Endothelial cell of umbilical vein (primary cell): ENCODE results near the gene TTLL11. TPM values are rescaled to one million over a fixed set of nuclear protein-coding genes. Genes with fewer than 3 reads are reported as not detected.

Experiments used
- BruUV-seq: library from RNA; stranded (reverse); fragments of 400-500 nt; replicated peaks from 2 replicates; lab custom pipeline; 2021; lab: Mats Ljungman, UMichigan
- CTCF ChIA-PET: fragments of 300-600, 350-600 bp; sonication (Branson Sonifier 250); formaldehyde crosslinking; loops from one replicate; lab custom pipeline; 2021; ENCODE audit warnings: antibody characterized with exemption, inconsistent platforms; lab: Charles Lee
- POLR2A ChIA-PET: fragments of 300-600, 350-600 bp; sonication (Branson Sonifier 250); formaldehyde crosslinking; loops from one replicate; lab custom pipeline; 2021; ENCODE audit warnings: antibody characterized with exemption, inconsistent platforms; lab: Charles Lee
- DNase-seq: peaks from one replicate; pipeline ENCODE4 v3.0.0-alpha.2; 2011; ENCODE audit warnings: low read depth, low spot score
- FAIRE-seq: peaks from 2 replicates; lab custom pipeline; 2011; peaks lifted over from hg19 to GRCh38; lab: Jason Lieb, UNC
- H2AFZ ChIP-seq: 2 replicates; pipeline ENCODE4 v1.6.0; 2012; ENCODE audit warnings: low read depth, low read length, control low read depth, inconsistent platforms
- H3K27ac ChIP-seq: 2 replicates; pipeline ENCODE4 v1.5.1; 2011; ENCODE audit warnings: low read depth, mild to moderate bottlenecking, control low read depth, low read length, moderate library complexity; ENCODE audit not compliant: insufficient read depth
- H3K27me3 ChIP-seq, 2 experiments: 2 replicates each; pipeline versions ENCODE4 v1.6.0 to v1.6.1; 2011; ENCODE audit warnings: low read length in 2 of 2, mixed read lengths in 1 of 2; ENCODE audit not compliant: control insufficient read depth in 2 of 2, insufficient read depth in 2 of 2
- H3K36me3 ChIP-seq, 2 experiments: 2 replicates in 1 of 2; 3 replicates in 1 of 2; pipeline ENCODE4 v1.5.1; 2011; ENCODE audit warnings: low read length in 2 of 2, mild to moderate bottlenecking in 1 of 2, moderate library complexity in 1 of 2; ENCODE audit not compliant: control insufficient read depth in 2 of 2, insufficient read depth in 2 of 2; ENCODE audit errors: extremely low read depth in 1 of 2
- H3K4me1 ChIP-seq: 3 replicates; pipeline ENCODE4 v1.5.1; 2011; ENCODE audit warnings: mild to moderate bottlenecking, low read length; ENCODE audit not compliant: control insufficient read depth, insufficient read depth; ENCODE audit errors: extremely low read depth
- H3K4me2 ChIP-seq: 2 replicates; pipeline ENCODE4 v1.6.1; 2011; ENCODE audit warnings: low read length, control low read depth, mixed read lengths; ENCODE audit not compliant: insufficient read depth
- H3K4me3 ChIP-seq, 3 experiments: fragments of 200-600 bp in 1 of 3; sonication (generic), shearing (Covaris generic) in 1 of 3; replicated peaks in 1 of 3; 2 replicates each; pipeline ENCODE4 v1.5.1; 2011 to 2016; ENCODE audit warnings: control low read depth in 3 of 3, low read length in 3 of 3, mild to moderate bottlenecking in 2 of 3, inconsistent platforms in 1 of 3, low read depth in 1 of 3, moderate library complexity in 1 of 3; ENCODE audit not compliant: insufficient read depth in 1 of 3
- H3K79me2 ChIP-seq: 2 replicates; pipeline ENCODE4 v1.6.0; 2012; ENCODE audit warnings: low read length, inconsistent platforms; ENCODE audit not compliant: control insufficient read depth, insufficient read depth
- H3K9ac ChIP-seq: replicated peaks from 2 replicates; pipeline ENCODE3; 2011; ENCODE audit warnings: low read length, control low read depth; ENCODE audit not compliant: insufficient read depth; ENCODE audit errors: extremely low read depth
- H3K9me1 ChIP-seq: replicated peaks from 3 replicates; pipeline ENCODE4 v1.6.0; 2011; ENCODE audit warnings: mild to moderate bottlenecking, low read length; ENCODE audit not compliant: control insufficient read depth, insufficient read depth; ENCODE audit errors: extremely low read depth
- H3K9me3 ChIP-seq: replicated peaks from 2 replicates; pipeline ENCODE4 v1.5.1; 2012; ENCODE audit warnings: low read length, inconsistent platforms; ENCODE audit not compliant: control insufficient read depth, insufficient read depth
- H4K20me1 ChIP-seq: replicated peaks from 2 replicates; pipeline ENCODE3; 2011; ENCODE audit warnings: mild to moderate bottlenecking, low read length; ENCODE audit not compliant: control insufficient read depth, insufficient read depth; ENCODE audit errors: extremely low read depth
- CTCF ChIP-seq, 2 donors: IDR thresholded peaks; 1 replicate in 1 of 2; 2 replicates in 1 of 2; pipeline ENCODE4 v1.5.1; 2011; ENCODE audit warnings: low read length in 2 of 2, mild to moderate bottlenecking in 2 of 2, moderate library complexity in 2 of 2, control low read depth in 1 of 2, inconsistent platforms in 1 of 2, low read depth in 1 of 2; ENCODE audit not compliant: insufficient read depth in 1 of 2; ENCODE audit errors: extremely low read depth in 1 of 2
- EZH2 ChIP-seq: IDR thresholded peaks from 2 replicates; pipeline ENCODE4 v1.6.1; 2012; ENCODE audit warnings: borderline replicate concordance, low read depth, mild to moderate bottlenecking, moderate library complexity, low read length, inconsistent platforms; ENCODE audit not compliant: severe bottlenecking
- GATA2 ChIP-seq: IDR thresholded peaks from 2 replicates; pipeline ENCODE4 v1.7.0; 2011; ENCODE audit warnings: low read depth, mild to moderate bottlenecking, moderate library complexity, mixed read lengths, low read length; ENCODE audit not compliant: insufficient read length, insufficient read depth
- POLR2AphosphoS5 ChIP-seq: IDR thresholded peaks from 2 replicates; pipeline ENCODE4 v1.6.1; 2012; ENCODE audit warnings: low read depth, mild to moderate bottlenecking, control low read depth, low read length, moderate library complexity; ENCODE audit not compliant: insufficient read depth
- dilution Hi-C: fragments of 300-500 bp; cut with MboI; formaldehyde crosslinking; loops from one replicate; pipeline ENCODE4 v1.15.0; 2019; ENCODE audit warnings: low sequenced_read_pairs; ENCODE audit not compliant: extremely low pct_ligation_motif_present
- intact Hi-C: fragments of 100-400 bp; cut with micrococcal nuclease; formaldehyde crosslinking; loops from one replicate; pipeline ENCODE4 v1.10.0; 2022
- polyA plus RNA-seq, 4 experiments: library from polyadenylated mRNA; depleted of rRNA in 3 of 4; stranded (reverse) in 3 of 4; unstranded in 1 of 4; fragments of >200 nt; gene quantifications; 2 replicates each; pipeline versions ENCODE4 v1.2.1 to v1.2.3, GENCODE V29; 2011 to 2012; ENCODE audit warnings: missing spikeins in 1 of 4
- total RNA-seq: library from RNA; stranded (reverse); gene quantifications from 2 replicates; pipeline ENCODE4 v1.2.3, GENCODE V29; 2021
- TF ChIP-seq, protein P1 (sequence below): IDR thresholded peaks from 2 replicates; pipeline ENCODE4 v1.6.1; 2011; ENCODE audit not compliant: insufficient read depth, insufficient read length

Gene TTLL11
- total and polyA plus RNA-seq, 2 donors (not counting 3 experiments of a cell fraction or from before 2014, with no cell fraction given): 4.9 to 5.1 TPM

DNA sequence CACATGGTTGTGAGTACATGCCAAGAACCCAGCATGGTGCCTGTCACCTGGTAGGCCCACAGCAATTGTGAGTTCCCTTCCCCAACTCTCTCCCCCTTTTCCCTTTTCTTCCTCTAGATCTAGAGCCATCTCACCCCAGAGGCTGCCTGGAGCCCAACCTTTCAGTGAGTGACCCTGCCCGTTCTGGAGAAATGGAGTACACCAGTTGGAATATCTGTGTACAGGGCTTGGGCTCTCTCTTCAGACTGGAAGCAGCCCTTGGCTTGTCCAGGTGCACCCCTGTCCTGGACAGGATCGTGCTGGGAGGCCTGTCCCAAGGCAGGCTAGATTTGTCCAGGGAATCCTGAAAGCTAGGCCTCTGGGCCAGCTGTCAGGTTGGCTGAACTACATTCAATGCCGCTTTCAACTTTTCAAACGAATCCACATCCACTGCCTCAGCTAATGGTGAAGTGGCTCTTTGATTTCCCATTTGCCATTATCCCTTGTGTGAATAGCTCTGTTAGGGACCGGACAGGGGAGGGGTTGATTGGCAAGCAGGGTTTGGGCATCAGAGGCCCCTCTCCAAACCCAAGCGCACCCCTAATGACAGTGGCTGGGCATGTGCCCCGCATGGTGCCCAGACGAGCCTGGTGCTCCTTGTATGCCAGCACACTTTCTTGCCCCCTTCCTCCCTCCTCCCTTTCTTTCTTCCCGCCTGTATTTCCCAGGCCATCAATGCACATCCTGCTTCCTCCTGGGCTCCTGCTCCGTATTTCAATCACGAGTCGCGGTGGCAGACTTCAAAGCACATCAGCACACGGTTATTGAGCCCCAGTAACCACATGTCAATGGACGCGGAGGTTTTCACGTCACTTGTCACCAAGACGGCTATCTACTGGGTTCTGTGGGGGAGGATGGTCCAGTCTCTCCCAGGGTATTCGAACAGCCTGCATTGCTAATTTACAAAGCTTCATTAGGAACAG lies 230.5 kb downstream of the TTLL11 start:
- intact Hi-C loops (no loop called here), dilution Hi-C loops (no loop called here)
- POLR2A ChIA-PET: no interaction called here
- CTCF ChIA-PET: interaction anchor here (1.0 to 2.0 kb wide), 8 partner anchors 12 to 315 kb away, joined by 3 to 10 read pairs (median 5); no protein-coding TSS in a partner anchor
- Histone ChIP-seq H3K27me3 (no peaks in the 10 kb centered on the region), H3K27ac (no peak overlapping the region), H3K4me2 (no peak overlapping the region), H3K9me1 (no peaks in the 10 kb centered on the region), H3K9me3 (no peaks in the 10 kb centered on the region), H3K4me1 (peaks cover 6% of the 10 kb centered on the region), H4K20me1 (no peaks in the 10 kb centered on the region), H3K9ac (no peak overlapping the region), H3K4me3 (no peak overlapping the region), H3K36me3 (no peaks in the 10 kb centered on the region), H3K79me2 (no peaks in the 10 kb centered on the region), H2AFZ (no peak overlapping the region)
- TF ChIP-seq EZH2 (no peak), GATA2 (no peak)
- TF ChIP-seq, protein P1, sequence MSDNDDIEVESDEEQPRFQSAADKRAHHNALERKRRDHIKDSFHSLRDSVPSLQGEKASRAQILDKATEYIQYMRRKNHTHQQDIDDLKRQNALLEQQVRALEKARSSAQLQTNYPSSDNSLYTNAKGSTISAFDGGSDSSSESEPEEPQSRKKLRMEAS: no peak
- DNase-seq (no peak), FAIRE-seq (no peak)
- BruUV-seq: no TSS peak

- ChIA-PET CTCF (interaction anchor here (0.6 to 2.0 kb wide), 10 partner anchors 11 to 316 kb away, joined by 3 to 10 read pairs (median 4); no protein-coding TSS in a partner anchor), POLR2A (no interaction called here)
- H3K4me1 ChIP-seq: peaks cover 6% of the 10 kb centered on the region
- H3K27ac ChIP-seq: no peak overlapping the region
- dilution Hi-C loops: no loop called here
- no peak overlapping the region for H3K4me2 ChIP-seq
- intact Hi-C loops: loop anchor here (1.0 kb wide), 2 partner anchors 131 to 315 kb away; no protein-coding TSS in a partner anchor
- DNase-seq (peak; percentile 32), FAIRE-seq (peak; percentile 80)
- H2AFZ ChIP-seq: no peak overlapping the region
- no peak overlapping the region for H3K4me3 ChIP-seq
- H4K20me1 ChIP-seq: no peaks in the 10 kb centered on the region
- no TSS peak for BruUV-seq
- no peaks in the 10 kb centered on the region for H3K79me2 ChIP-seq
- H3K9me3 ChIP-seq: no peaks in the 10 kb centered on the region
- H3K36me3 ChIP-seq: no peaks in the 10 kb centered on the region
- TF ChIP-seq POLR2AphosphoS5 (no peak), CTCF (IDR thresholded peaks at IDR 0.05; ENCODE audit: extremely low read depth in 1 of 2, insufficient read depth in 1 of 2, low read depth in 1 of 2, low read length in 2 of 2) (peak; percentile 46 to 53)
- H3K9me1 ChIP-seq: no peaks in the 10 kb centered on the region
- no peaks in the 10 kb centered on the region for H3K27me3 ChIP-seq
- no peak overlapping the region for H3K9ac ChIP-seq
Measured at GRCh38 chr9:121861501-121862180, 231.5 kb downstream of the TTLL11 start.
